ENCODE measurements around the gene SLCO3A1. TPM values are rescaled to one million over a fixed set of nuclear protein-coding genes. Genes with fewer than 3 reads are reported as not detected.

Gene SLCO3A1
- total and polyA plus RNA-seq, 5 experiments from 2014 or later: 9.3 to 12.9 (median 11.8) TPM

GRCh38 chr15:91898843-91899242 is 45.3 kb downstream of the SLCO3A1 start:
- no peaks in the 10 kb centered on the region for H3K27me3 Mint-ChIP-seq
- DNase-seq (no peak), ATAC-seq (no peak)
- peaks cover 10 to 36% (median 22%) of the 10 kb centered on the region in 3 donors for H3K36me3 Mint-ChIP-seq
- POLR2A ChIA-PET: no interaction called here
- peaks cover 7 to 32% (median 19%) of the 10 kb centered on the region in 9 donors for H3K9me3 Mint-ChIP-seq
- peaks cover 5 to 22% (median 14%) of the 10 kb centered on the region in 4 donors for H3K4me1 Mint-ChIP-seq
- H3K27ac Mint-ChIP-seq: no peak overlapping the region
- H3K4me3 Mint-ChIP-seq: no peak overlapping the region

GRCh38 chr15:91904942-91905341 is 51.4 kb downstream of the SLCO3A1 start:
- no peak for ATAC-seq
- no peak overlapping the region for H3K4me3 Mint-ChIP-seq
- H3K27me3 Mint-ChIP-seq: no peaks in the 10 kb centered on the region
- peaks cover 6 to 23% (median 11%) of the 10 kb centered on the region in 4 donors for H3K4me1 Mint-ChIP-seq
- DNase-seq: no peak
- no peak overlapping the region for H3K27ac Mint-ChIP-seq
- peaks cover 7 to 31% (median 18%) of the 10 kb centered on the region in 9 donors for H3K9me3 Mint-ChIP-seq
- peaks cover 11 to 29% (median 22%) of the 10 kb centered on the region in 3 donors for H3K36me3 Mint-ChIP-seq
- POLR2A ChIA-PET: no interaction called here

- DNase-seq (no peak), ATAC-seq (no peak)
- H3K9me3 Mint-ChIP-seq: peaks cover 0 to 7% (median 0%) of the 10 kb centered on the region in 9 donors
- POLR2A ChIA-PET: interaction anchor here (0.7 kb wide), 2 partner anchors 36 to 1853 kb away, joined by 4 to 5 read pairs; no protein-coding TSS in a partner anchor
- H3K4me3 Mint-ChIP-seq: no peak overlapping the region
- peaks cover 0 to 6% (median 0%) of the 10 kb centered on the region in 3 donors for H3K36me3 Mint-ChIP-seq
- peaks cover 12 to 34% (median 22%) of the 10 kb centered on the region in 4 donors for H3K4me1 Mint-ChIP-seq
- H3K27ac Mint-ChIP-seq: peak overlapping the region in 1 of 10 donors; percentile 58
- H3K27me3 Mint-ChIP-seq: no peaks in the 10 kb centered on the region
Observed at GRCh38 chr15:91908391-91908790, 54.9 kb downstream of the SLCO3A1 start.

- ATAC-seq (no peak), DNase-seq (no peak)
- POLR2A ChIA-PET: interaction anchor here (0.7 kb wide), 2 partner anchors 35 to 1854 kb away, joined by 4 to 5 read pairs; no protein-coding TSS in a partner anchor
- no peak overlapping the region for H3K27ac Mint-ChIP-seq
- H3K4me3 Mint-ChIP-seq: no peak overlapping the region
- H3K27me3 Mint-ChIP-seq: no peaks in the 10 kb centered on the region
- peaks cover 0 to under 1% (median 0%) of the 10 kb centered on the region in 9 donors for H3K9me3 Mint-ChIP-seq
- peaks cover 9 to 33% (median 19%) of the 10 kb centered on the region in 4 donors for H3K4me1 Mint-ChIP-seq
- peaks cover 0 to 3% (median 0%) of the 10 kb centered on the region in 3 donors for H3K36me3 Mint-ChIP-seq
Observed at GRCh38 chr15:91909111-91909510, 55.6 kb downstream of the SLCO3A1 start.

GRCh38 chr15:91909574-91909973 is 56.1 kb downstream of the SLCO3A1 start:
- Mint-ChIP-seq H3K4me3 (no peak overlapping the region), H3K36me3 (peaks cover 0 to 3% (median 0%) of the 10 kb centered on the region in 3 donors), H3K27me3 (no peaks in the 10 kb centered on the region), H3K4me1 (peaks cover 9 to 28% (median 18%) of the 10 kb centered on the region in 4 donors), H3K9me3 (no peaks in the 10 kb centered on the region), H3K27ac (peak overlapping the region in 2 of 10 donors; percentile 20 to 74)
- ATAC-seq (no peak), DNase-seq (no peak)
- POLR2A ChIA-PET: no interaction called here

- H3K4me3 Mint-ChIP-seq: no peak overlapping the region
- no peak for DNase-seq
- H3K9me3 Mint-ChIP-seq: peaks cover 0 to 3% (median 0%) of the 10 kb centered on the region in 9 donors
- H3K27ac Mint-ChIP-seq: peak overlapping the region in 3 of 10 donors; percentile 6 to 70 (median 63)
- POLR2A ChIA-PET: no interaction called here
- ATAC-seq: no peak
- H3K4me1 Mint-ChIP-seq: peaks cover 7 to 17% (median 15%) of the 10 kb centered on the region in 4 donors
- H3K36me3 Mint-ChIP-seq: peaks cover 4 to 16% (median 11%) of the 10 kb centered on the region in 3 donors
- H3K27me3 Mint-ChIP-seq: no peaks in the 10 kb centered on the region
Observed at GRCh38 chr15:91911844-91912243, 58.3 kb downstream of the SLCO3A1 start.

- Mint-ChIP-seq H3K27me3 (no peaks in the 10 kb centered on the region), H3K4me3 (no peak overlapping the region), H3K4me1 (peaks cover 6 to 19% (median 16%) of the 10 kb centered on the region in 4 donors), H3K27ac (peak overlapping the region in 2 of 10 donors; percentile 47 to 63), H3K9me3 (peaks cover 0 to 3% (median 0%) of the 10 kb centered on the region in 9 donors), H3K36me3 (peaks cover 7 to 21% (median 13%) of the 10 kb centered on the region in 3 donors)
- POLR2A ChIA-PET: no interaction called here
- no peak for DNase-seq
- no peak for ATAC-seq
Observed at GRCh38 chr15:91912336-91912735, 58.8 kb downstream of the SLCO3A1 start.

GRCh38 chr15:91913560-91913959 is 60.1 kb downstream of the SLCO3A1 start:
- H3K27ac Mint-ChIP-seq: no peak overlapping the region
- peaks cover 9 to 28% (median 16%) of the 10 kb centered on the region in 3 donors for H3K36me3 Mint-ChIP-seq
- DNase-seq: no peak
- POLR2A ChIA-PET: no interaction called here
- peaks cover 0 to 3% (median 0%) of the 10 kb centered on the region in 9 donors for H3K9me3 Mint-ChIP-seq
- no peaks in the 10 kb centered on the region for H3K27me3 Mint-ChIP-seq
- H3K4me3 Mint-ChIP-seq: no peak overlapping the region
- no peak for ATAC-seq
- H3K4me1 Mint-ChIP-seq: peaks cover 9 to 22% (median 16%) of the 10 kb centered on the region in 4 donors

- no peak for DNase-seq
- no peak for ATAC-seq
- POLR2A ChIA-PET: no interaction called here
- H3K4me3 Mint-ChIP-seq: no peak overlapping the region
- peaks cover 9 to 25% (median 17%) of the 10 kb centered on the region in 3 donors for H3K36me3 Mint-ChIP-seq
- H3K4me1 Mint-ChIP-seq: peaks cover 12 to 30% (median 22%) of the 10 kb centered on the region in 4 donors
- H3K27ac Mint-ChIP-seq: no peak overlapping the region
- peaks cover 0 to 3% (median 0%) of the 10 kb centered on the region in 9 donors for H3K9me3 Mint-ChIP-seq
- no peaks in the 10 kb centered on the region for H3K27me3 Mint-ChIP-seq
Observed at GRCh38 chr15:91915576-91915975, 62.1 kb downstream of the SLCO3A1 start.

- Mint-ChIP-seq H3K27me3 (no peaks in the 10 kb centered on the region), H3K4me1 (peaks cover 17 to 33% (median 25%) of the 10 kb centered on the region in 4 donors), H3K9me3 (peaks cover 0 to 3% (median 0%) of the 10 kb centered on the region in 9 donors), H3K36me3 (peaks cover 9 to 25% (median 18%) of the 10 kb centered on the region in 3 donors), H3K4me3 (no peak overlapping the region), H3K27ac (no peak overlapping the region)
- no peak for ATAC-seq
- POLR2A ChIA-PET: no interaction called here
- DNase-seq: no peak
Observed at GRCh38 chr15:91916051-91916450, 62.5 kb downstream of the SLCO3A1 start.

- peaks cover 9 to 25% (median 20%) of the 10 kb centered on the region in 3 donors for H3K36me3 Mint-ChIP-seq
- H3K27ac Mint-ChIP-seq: peak overlapping the region in 3 of 10 donors; percentile 16 to 47 (median 38)
- DNase-seq: no peak
- peaks cover 15 to 37% (median 25%) of the 10 kb centered on the region in 4 donors for H3K4me1 Mint-ChIP-seq
- peaks cover 0 to 3% (median 0%) of the 10 kb centered on the region in 9 donors for H3K9me3 Mint-ChIP-seq
- ATAC-seq: no peak
- POLR2A ChIA-PET: no interaction called here
- H3K27me3 Mint-ChIP-seq: no peaks in the 10 kb centered on the region
- H3K4me3 Mint-ChIP-seq: no peak overlapping the region
Observed at GRCh38 chr15:91917686-91918360, 64.3 kb downstream of the SLCO3A1 start.

GRCh38 chr15:91919014-91919534 is 65.6 kb downstream of the SLCO3A1 start:
- H3K4me3 Mint-ChIP-seq: no peak overlapping the region
- no peaks in the 10 kb centered on the region for H3K27me3 Mint-ChIP-seq
- peaks cover 0 to 3% (median 0%) of the 10 kb centered on the region in 9 donors for H3K9me3 Mint-ChIP-seq
- DNase-seq: no peak
- peaks cover 15 to 40% (median 23%) of the 10 kb centered on the region in 4 donors for H3K4me1 Mint-ChIP-seq
- H3K27ac Mint-ChIP-seq: no peak overlapping the region
- peaks cover 9 to 25% (median 20%) of the 10 kb centered on the region in 3 donors for H3K36me3 Mint-ChIP-seq
- POLR2A ChIA-PET: no interaction called here
- ATAC-seq: no peak
